GM15510 (cell line): ENCODE results near the gene MEMO1.

ENCODE experiments used
- POLR2A ChIP-seq: IDR thresholded peaks from 3 replicates; pipeline ENCODE4 v1.6.1; 2011; ENCODE audit warnings: borderline replicate concordance; ENCODE audit not compliant: insufficient read length; ENCODE audit errors: extremely low read depth

The MEMO1 gene

DNA sequence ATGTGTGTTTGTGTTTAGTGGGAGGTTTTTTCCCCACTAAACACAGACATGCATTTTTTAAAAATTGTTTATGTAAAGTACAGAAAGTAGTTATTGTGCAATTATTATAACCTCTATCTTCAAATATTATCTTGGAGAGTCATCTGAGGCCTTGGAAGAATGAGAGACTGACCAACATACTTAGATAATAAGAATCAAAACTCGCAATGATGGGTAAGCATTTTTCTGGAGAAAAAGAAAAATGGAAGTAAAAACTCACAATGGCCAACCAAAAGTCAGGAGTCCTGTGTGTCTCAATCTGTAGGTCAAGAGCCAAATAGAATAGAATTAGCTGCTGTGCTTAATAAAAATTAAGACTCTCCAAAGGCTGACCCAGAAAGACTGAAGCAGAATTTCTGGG, 43.0 kb downstream of the MEMO1 start:
- TF ChIP-seq POLR2A: no peak

DNA sequence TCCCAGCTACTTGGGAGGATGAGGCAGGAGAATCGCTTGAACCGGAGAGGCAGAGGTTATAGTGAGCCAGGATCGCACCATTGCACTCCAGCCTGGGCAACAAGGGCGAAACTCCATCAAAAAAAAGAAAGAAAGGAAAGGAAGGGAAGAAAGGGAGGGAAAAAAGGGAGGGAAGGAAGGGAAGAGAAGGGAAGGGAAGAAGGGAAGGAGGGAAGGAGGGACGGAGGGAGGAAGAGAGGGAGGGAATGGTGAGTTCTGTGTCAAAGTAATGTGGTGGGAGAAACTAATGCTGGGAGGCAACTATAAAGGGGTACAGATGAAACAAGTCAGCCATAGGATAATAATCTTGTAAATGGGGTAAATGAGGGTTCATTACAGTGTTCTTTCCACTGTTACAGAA, 45.7 kb downstream of the MEMO1 start:
- no peak for TF ChIP-seq POLR2A

DNA sequence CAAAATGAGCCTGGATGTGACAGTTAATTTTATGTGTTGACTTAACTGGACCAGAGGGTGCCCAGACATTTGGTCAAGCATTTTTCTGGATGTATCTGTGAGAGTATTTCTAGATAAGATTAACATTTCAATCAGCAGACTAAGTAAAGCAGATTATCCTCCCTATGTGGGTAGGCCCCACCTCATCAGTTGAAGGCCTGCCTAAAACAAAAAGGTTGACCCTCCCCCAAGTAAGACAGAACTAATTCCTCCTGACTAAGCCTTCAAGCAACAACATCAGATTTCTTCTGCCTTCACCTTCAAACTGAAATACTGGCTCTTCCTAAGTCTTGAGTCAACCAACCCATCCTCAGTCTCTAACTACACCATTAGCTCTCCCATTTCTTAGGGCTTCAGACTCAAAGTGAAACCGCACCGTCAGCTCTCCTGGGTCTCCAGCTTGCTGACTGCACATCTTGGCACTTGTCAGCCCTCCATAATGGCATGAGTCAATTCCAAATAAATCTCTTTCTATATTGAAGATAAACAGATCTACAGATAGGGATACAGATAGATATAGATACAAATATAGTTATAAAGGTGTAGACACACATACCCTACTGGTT, 47.9 kb downstream of the MEMO1 start:
- TF ChIP-seq POLR2A: no peak

DNA sequence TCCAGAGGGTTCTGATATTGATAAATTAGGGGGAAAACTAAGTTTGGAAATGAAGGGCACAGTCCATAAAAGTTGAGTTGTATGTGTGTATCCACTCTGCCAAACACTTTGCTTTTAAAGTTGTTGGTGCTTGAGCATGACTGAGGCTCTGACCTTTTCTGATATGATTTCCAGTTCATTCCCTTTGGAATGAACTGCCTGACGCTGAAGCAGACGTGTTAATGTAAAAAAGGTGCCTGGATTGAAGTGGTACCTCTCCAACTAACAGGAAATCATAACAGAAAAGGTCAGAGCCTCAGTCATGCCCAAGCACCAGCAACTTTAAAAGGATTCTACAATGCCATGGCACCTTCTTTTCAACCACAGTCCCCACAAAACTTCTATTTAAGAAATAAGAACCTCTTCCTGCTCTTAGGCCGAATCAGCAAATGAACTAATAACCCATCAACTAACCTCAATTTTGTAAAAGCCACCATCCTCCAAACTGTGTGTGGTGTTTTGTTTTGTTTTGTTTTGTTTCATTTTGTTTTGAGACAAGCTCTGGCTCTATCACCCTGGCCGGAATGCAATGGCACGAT, 52.6 kb downstream of the MEMO1 start:
- TF ChIP-seq POLR2A: no peak

DNA sequence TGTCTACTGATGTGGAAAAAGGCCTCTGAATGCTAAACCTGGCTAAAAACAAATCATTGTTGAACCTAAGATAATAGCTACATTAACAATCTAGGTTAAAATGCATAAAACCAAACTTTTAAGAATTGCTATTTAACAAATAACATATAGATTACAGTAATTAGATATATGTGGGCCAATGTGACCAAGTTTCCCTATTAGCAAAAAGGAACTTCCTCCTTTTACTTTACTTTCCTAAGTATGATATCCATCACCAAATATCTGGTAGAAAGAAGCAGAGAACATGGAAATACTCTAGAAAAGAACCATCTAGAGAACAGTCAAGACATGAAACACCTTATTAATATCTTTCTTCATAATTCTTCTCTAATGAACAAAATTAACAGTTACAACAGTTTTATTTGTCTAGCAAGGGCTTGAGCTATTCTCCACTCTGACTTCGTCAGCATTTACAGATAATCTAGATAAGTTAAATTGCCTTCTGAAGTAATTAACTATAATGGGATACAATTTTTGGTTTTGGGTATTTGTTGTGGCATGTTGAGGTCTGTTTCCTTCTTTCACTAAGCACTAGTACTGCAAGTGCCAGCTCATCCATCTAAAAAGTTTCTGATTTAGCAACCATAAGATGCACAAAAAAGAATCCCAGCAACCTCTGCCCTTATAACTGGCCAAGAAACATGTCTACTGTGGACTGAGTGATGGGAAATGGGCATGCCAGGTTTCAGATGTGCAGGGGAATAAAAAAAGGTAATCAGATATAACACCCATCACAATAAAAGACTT, 53.3 kb downstream of the MEMO1 start:
- no peak for TF ChIP-seq POLR2A

DNA sequence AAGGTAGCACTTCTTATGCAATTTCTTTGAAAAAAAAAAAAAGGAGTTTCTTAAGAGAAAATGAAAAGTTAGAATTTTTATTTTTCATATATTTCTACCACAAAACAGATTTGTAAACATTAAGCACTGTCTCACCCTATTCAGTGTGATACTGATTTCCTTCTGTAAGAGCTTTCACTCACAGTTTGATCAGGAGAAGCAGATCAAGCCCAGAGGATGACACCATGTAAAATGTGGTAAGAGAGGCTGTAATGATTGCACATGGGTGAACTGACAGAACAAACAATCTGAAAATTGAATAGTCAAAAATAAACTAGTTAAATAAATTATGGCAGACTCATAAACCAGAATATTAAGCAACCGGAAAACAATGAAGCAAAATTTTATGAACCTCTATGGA, 54.5 kb downstream of the MEMO1 start:
- TF ChIP-seq POLR2A: no peak

DNA sequence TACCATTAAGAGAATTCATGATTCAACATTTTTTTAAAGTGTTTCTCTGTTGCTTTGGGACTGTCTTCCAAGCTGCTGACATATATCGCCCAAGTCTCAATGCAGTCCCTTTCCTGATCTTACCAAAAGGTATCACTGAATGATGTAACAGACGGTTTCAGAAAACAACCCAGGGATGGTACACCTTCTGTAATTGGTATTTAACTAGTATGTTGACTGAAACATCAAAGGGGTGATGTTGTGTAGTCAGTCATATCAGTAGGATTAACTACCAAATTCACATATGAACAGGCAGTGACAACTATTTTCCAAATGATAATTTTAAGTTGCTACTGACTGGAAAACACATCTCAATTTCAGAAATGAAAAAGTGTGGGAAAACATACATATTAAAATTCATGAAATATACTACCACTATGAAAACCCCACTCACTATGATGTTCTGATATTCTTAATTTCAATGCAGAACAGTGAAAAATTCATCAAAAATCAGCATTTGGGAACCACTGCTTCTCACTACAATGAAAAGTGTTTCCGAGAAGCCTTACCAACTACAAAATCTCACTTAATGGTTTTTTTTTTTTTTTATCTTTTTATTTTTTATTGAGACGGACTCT, 59.8 kb downstream of the MEMO1 start:
- TF ChIP-seq POLR2A: no peak

DNA sequence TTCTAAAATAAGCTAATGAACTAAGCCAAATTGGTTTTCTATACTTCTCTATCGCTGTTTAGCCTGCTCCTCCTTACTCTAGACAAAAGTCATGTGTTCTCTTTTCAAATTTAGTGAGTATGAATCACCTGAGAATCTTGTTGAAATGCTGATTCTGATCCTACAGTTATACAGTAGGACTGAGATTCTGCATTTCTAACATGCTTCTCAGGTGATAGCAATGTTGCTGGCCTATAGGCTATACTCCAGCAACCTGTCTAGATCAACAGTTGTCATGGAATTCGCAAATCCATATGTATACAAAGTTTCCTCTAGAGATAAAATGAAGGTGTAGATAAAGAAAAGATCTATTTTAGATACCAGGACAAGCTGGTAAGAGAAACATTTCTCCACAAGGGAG, 62.9 kb downstream of the MEMO1 start:
- TF ChIP-seq POLR2A: no peak

DNA sequence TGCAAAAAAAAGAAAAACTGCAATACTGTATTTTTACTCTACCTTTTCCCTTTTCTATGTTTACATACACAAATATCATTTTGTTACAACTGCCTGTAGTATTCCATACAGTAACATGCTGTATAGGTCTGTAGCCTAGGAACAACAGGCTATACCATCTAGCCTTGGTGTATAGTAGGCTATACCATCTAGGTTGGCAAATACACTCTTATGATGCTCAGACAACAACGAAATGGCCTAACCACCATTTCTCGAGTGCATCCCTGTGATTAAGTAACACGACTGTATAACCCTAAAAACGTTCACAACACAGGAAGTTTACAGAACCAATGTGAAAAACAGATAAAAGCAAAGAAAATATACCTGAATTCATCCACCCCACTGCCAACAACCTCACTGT, 64.0 kb downstream of the MEMO1 start:
- no peak for TF ChIP-seq POLR2A

DNA sequence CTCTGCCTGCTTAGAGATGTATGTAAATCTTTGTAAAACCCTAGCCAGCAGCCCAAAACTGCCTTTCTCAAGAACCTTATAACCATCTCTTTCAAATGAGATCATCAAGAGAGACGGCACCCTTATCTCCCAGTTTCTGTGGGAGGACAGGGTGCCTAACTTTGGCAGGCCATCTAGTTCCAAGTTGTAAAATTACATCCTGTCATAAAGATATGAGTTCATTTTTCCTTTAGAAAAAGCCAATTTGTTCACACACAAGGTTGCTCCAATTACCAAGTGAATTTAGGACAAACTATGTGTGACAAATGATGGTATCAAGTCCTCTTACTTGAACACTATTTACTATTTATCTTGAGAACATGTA, 65.3 kb downstream of the MEMO1 start:
- TF ChIP-seq POLR2A: no peak

DNA sequence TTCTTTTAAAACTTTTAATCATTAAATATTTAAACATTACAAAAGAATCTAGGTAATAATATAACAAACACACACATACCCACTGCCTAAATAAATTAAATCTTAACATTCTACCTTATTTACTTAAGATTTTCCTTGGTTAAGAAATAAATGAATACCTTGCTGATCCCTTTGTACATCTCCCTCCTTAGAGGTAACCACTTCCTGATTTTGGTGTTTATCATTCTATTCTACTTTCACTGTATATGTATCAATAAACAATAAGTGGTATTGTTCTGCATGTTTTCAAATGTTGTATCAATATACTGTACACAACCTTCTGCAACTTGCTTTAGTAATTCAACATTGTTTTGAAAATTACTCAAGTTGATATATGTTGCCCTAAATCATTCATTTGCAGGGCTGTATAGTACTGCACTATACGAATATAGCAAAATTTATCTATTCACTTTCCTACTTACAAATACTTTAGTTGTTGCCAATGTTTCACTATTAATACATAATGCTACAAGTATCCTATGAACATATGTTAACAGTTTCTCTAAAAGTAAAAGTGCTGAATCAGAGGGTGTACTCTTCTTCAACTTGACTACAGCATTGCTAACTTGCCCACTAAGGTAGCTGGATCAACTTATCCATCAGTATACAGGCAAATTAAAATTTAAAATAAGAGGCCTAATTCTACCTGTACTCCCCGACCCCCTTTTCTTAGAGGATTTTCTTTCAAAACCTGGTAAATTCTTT, 65.8 kb downstream of the MEMO1 start:
- TF ChIP-seq POLR2A: no peak

DNA sequence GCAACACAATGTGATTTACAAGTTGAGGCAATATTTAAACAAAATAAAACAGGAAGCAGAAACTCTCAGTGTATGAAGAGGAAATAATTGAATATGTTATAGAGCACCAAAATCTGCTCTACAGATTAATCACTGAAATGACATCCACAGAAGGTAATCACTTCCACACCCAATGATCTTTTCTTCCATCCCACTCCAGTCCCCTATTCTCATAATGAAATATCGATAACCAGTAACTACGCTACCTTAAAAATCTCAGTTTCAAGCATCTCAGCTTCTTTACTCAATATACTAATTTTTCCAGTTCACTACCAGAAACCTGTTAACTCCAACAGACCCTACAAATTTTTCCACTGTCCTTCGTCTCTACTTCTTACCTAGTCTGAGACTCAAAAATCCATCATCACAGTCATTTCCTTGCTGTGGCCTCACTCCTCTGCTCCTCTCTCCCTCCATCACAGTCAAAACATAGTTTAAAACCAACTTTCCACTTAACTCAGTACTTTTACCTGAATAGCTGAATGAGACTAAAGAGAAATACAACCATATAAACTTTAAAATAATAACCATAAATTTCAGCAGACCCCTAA, 67.1 kb downstream of the MEMO1 start:
- no peak for TF ChIP-seq POLR2A

DNA sequence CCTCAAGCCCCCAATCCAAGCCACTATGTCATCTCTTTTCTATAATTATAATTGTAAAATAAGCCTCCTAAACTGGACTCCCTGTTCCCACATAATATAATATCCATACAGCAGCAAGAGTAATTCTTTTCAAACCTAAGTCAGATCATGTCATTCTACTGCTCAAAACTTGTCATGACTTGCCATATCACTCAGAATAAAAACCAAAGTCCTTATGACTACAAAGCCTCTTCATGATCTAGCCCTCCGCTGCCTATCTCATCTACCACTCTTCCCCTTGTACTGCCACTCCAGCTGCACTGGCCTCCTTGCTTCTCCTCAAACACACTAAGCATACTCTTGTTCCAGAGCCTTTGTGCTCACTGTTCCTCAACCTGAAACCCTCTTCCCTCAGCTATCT, 69.9 kb downstream of the MEMO1 start:
- no peak for TF ChIP-seq POLR2A

DNA sequence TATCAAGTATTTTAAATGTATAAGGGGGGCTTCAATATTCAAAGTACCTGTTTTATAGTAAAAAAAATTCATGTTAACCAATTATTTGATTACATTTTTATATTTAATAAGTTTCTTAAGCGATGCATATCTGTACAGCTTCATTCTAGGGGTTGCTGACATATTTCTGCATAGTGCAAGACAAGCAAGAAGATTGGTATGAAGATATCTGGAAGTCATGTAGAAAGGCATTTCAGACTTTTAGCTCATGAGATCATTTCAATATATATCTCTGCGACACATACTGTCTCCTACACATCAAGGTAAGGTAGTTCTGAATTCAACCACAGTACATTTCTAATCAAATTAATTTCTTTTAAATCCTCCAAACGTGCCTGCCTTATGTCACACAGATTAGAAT, 73.1 kb downstream of the MEMO1 start:
- TF ChIP-seq POLR2A: no peak

DNA sequence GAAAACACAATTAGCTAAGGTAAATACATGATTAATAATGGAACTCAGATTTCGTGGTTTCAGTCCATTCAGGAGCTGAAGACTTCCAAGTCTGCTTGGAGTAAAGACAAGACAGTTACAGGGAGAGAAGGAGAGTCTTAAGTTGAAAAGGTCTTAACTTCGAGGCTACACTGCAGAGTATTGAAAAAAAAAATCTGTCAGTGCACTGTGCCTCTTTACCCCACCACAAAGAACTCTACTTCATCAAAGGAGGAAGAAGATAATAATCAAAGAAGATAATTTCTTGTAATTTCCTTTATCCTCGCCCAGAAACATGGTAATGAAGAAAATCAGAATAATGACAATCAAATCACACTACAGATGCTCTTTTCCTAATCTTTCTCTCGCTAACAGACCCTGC, 75.4 kb downstream of the MEMO1 start:
- TF ChIP-seq POLR2A: no peak
